Epidermal melanocyte (primary cell): Measurements from ENCODE around the gene ACSL6.

Experiments used
- DNase-seq: peaks from one replicate; pipeline ENCODE4 v3.0.0; 2011; ENCODE audit warnings: low spot score; ENCODE audit not compliant: insufficient read length

Gene ACSL6, protein sequence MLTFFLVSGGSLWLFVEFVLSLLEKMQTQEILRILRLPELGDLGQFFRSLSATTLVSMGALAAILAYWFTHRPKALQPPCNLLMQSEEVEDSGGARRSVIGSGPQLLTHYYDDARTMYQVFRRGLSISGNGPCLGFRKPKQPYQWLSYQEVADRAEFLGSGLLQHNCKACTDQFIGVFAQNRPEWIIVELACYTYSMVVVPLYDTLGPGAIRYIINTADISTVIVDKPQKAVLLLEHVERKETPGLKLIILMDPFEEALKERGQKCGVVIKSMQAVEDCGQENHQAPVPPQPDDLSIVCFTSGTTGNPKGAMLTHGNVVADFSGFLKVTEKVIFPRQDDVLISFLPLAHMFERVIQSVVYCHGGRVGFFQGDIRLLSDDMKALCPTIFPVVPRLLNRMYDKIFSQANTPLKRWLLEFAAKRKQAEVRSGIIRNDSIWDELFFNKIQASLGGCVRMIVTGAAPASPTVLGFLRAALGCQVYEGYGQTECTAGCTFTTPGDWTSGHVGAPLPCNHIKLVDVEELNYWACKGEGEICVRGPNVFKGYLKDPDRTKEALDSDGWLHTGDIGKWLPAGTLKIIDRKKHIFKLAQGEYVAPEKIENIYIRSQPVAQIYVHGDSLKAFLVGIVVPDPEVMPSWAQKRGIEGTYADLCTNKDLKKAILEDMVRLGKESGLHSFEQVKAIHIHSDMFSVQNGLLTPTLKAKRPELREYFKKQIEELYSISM

DNA sequence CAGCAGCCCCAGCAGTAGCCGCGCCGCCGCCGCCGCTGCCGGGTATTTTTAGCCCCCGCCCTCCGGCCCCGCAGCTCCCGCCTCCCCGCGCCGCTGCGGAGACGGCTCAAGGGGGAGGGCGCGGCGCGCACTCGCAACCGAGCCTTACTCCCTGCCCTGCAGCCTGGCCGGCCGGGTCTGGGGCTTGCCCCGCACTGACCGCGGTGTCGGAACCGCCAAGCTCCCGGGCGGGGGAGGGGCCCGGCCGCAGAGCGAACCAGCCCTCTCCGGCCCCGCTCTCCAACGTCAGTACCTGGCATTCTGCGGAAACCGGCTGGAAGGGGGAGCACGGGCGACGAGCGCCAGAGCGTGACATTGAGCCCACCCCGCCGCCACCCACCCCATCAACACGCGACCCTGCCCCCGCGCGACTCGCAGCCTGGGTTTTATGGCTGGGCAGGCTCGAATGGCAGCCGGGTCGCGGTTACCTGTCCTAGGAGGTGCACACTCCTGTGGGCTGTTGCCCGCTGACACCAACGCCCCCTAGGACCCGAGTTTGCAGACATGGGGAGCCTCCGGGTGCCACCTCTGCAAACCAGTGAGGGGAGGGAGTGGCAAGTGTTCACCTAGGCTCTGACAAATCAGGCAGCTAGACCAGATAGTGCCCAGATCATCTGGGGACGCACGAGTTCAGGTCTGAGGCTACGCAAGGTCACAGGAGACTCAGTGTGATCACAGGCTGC, at the start of gene ACSL6:
Gene ACSL6, minus strand, starts transcription at position 37 of the 722 bp plus-strand sequence. CDS start 105 bp downstream, outside the sequence.
- DNase-seq = no peak

DNA sequence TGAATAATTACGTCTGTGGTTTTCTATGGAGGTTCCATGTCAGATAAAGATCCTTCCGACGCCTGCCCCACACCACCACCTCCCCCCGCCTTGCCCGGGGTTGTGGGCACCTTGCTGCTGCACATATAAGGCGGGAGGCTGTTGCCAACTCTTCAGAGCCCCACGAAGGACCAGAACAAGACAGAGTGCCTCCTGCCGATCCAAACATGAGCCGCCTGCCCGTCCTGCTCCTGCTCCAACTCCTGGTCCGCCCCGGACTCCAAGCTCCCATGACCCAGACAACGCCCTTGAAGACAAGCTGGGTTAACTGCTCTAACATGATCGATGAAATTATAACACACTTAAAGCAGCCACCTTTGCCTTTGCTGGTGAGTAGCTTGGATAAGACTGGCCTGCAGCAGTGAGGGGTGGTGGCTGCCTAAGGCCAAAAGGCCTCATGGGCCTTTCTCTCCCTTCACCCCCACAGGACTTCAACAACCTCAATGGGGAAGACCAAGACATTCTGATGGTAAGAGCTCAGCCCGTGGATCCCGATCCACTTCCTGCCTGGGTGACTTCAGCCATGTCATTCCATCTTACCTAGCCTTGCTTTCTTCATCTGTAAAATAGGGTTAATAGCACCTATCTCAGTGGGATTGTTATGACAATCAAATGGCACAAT, 49.2 kb upstream of the ACSL6 start, which contains the start of gene IL3:
Gene IL3, plus strand, starts transcription at position 155 of the 661 bp plus-strand sequence. Its CDS starts 52 bp downstream, at position 207.
- no peak for DNase-seq

DNA sequence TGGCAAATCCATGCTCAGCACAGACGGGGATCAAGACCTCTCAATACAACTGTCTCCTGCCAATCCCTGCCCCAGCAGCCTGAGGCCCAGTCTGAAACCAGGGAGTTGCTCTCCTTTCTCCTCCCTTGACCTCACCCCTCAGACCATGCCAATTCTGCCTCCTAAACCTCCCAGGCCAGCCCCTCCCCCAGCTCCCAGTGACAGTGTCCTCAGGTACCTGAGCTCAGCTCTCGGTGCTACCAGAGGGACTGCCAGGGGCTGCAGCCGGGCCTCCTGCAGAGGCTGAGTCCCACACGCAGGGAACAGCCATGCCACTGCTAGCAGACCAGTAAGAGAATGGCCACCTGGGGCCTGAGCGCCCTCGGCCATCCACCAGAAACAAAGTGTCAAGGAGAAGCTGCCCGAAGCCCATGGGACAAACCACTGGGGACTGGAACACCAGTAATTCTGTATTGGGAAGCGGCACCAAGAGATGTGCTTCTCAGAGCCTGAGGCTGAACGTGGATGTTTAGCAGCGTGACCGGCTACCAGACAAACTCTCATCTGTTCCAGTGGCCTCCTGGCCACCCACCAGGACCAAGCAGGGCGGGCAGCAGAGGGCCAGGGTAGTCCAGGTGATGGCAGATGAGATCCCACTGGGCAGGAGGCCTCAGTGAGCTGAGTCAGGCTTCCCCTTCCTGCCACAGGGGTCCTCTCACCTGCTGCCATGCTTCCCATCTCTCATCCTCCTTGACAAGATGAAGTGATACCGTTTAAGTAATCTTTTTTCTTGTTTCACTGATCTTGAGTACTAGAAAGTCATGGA, 48.4 kb upstream of the ACSL6 start:
- DNase-seq = no peak

DNA sequence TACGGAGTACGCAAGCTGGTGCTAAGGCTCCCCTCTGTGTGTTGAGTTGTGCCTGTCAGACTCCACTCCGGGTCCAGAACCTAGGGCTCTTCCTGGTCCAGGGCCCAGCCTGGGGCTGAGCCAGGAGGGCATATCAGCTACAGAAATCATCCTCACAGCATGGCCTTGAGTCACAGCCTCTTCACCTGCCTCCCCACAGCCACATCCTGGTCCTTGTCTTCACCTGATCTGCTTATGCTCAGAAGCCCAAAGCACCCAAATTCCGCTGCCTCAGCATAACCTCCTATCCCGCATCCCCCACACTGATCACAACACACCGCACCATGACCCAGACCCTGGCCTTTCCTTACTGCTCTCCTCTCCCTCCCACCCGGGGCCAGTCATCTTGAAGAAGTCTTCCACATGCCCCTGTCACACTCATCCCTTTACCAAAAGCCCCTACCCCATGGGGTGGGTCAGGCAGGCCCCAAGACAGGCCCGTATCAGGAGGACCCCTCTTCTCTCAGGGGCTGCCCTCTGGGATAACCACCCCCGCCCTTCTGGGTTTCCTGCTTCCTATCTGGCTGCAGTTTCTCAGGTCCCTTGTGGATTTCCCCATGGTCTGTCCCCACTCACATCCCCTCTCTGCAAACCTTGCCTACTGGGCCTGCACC, 47.7 kb upstream of the ACSL6 start:
- no peak for DNase-seq

DNA sequence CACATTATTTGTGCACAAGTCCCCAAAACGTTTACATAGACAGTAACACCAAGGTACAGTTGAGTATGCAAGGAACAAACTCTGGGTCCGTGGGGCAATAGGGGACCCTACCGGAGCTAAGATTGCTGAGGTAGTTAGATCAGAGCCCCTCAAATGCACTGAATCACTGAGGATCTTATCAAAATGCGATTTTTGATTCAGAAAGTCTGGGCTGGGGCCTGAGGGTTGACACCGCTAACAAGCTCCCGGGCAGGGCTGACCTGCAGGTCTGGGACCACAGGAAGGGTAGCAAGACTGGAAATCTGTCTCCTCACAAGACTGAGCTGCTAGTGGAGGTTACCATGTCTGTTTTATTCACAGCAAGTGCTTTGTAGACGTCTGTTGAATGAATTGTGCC, 47.2 kb upstream of the ACSL6 start:
- no peak for DNase-seq

DNA sequence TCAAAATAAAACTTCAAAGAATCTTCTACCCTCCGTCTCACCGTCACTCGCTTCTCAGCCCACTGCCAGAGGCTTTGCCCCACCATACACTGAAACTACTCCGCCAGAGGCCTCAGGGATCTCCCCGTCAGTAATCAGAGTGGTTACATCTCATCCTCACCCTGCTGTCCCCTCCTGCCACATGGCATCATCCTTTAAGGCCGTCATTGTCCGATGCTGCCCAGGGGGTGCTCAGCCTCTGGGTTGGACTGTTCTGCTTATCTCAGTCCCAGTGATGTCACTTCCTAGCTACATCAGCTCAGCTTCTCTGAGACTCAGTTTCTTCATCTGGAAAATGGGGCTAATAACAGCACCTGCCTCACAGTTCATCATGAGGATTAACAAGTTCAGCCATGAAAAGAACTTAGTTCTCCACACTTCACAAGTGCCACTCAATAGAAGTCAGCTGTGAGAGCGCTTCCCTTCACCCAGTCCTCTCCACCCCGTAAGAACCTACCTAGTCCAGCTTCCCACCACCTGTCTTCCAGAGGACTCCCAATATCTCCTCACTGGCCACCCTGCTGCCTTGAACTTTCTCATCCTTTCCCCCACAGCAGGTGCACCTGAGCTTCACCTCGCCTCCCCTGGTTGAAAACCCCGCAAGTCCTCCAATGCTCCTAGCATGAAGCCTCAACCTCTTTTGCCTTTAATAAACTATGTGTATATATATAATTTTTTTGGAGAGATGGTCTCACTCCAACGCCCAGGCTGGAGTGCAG, 46.2 kb upstream of the ACSL6 start:
- no peak for DNase-seq

DNA sequence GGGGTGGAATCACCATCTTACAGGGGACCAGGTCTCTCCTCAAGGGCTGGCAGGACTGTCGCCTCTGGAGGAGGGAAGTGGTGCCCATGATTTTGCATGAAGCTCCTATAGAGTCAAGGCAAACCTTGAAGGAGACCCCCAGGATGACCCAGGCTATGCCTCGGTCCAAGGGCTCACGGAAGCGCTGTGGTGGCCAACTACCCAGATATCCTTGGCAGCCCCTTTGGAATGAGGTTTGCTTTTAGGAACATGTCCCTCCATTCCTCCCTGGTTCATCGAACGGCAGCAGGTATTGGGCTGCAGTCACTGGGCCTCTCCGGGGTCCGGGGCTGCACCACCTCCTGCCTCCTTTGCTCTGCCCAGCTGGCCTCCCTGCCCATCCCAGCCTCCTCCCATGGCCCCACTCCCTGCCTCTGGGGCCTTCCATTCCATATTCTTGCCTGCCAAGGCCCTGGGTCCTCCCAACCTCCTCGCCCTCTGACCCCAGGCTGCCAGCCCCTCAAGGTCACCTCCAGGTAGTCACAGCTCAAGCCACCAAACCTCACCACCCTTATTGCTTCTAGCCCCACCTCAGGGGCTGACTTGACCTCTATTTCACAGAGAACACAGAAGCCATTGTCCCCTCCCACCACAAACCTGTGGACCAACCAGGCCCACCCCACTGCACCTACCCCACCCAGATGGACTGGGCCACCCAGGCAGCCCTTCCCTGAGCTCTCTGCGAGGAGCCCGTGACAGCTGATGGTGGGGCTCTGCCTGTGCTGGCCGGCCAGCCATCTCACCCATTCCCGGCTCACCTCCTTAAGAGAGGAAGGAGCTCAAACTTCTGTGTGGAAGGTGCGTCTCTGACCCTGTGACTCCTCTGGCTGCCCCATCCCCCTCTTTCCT, 45.4 kb upstream of the ACSL6 start:
- no peak for DNase-seq

DNA sequence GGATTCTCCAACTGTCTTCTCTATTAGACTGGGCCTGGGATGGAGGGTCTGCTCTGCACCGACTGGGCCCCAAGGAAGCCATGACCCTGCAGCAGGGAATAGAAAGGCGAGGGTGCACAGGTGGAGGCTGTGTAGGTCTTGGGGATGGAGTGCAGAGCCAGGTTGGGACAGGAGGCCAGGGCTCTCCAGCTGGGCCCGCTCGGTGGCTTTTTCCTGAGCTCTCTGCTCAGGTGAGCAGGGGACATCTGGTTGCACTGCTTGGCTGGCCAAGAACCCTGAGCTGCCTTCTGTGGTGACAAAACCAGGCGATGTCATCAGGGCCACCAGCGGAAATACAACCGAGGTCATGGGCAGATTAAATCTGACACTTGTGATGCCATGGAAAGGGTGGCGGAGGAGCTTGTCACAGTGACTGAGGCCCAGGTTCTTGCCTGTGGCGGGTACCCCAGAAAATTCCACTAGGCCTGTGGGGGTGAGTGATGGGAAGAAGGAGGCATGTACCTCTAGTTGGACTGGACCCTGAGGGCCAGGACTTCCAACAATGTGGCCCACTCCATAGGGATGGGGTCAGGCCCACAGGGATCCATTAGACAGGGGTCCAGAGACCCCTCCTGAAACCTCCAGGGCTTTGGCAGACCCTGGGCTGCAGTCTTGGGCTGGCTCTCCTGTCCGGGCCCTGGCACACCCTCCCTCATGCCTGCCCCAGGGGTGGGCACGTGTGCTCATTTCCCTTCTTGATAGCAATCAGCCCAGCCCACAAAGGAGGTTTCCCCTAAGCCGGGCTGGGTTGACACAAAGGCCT, 44.6 kb upstream of the ACSL6 start:
- DNase-seq = no peak

DNA sequence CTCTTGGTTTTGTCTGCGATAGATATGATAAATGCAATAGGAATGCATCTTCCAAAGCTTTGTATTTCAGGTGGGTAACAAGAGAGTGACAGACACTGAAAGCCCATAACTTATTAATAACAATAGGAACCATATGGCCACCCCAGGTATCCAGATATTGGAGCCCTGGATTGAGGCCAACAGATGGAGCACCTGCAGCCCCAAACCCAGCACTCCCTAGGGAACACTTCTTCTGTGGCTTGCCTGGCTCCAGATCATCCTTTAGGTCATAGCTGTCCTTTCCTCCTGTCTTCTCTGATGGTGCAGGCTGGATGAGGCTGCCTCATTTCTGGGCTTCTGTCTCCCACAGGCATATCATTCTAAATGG, 44.0 kb upstream of the ACSL6 start:
- DNase-seq = no peak

DNA sequence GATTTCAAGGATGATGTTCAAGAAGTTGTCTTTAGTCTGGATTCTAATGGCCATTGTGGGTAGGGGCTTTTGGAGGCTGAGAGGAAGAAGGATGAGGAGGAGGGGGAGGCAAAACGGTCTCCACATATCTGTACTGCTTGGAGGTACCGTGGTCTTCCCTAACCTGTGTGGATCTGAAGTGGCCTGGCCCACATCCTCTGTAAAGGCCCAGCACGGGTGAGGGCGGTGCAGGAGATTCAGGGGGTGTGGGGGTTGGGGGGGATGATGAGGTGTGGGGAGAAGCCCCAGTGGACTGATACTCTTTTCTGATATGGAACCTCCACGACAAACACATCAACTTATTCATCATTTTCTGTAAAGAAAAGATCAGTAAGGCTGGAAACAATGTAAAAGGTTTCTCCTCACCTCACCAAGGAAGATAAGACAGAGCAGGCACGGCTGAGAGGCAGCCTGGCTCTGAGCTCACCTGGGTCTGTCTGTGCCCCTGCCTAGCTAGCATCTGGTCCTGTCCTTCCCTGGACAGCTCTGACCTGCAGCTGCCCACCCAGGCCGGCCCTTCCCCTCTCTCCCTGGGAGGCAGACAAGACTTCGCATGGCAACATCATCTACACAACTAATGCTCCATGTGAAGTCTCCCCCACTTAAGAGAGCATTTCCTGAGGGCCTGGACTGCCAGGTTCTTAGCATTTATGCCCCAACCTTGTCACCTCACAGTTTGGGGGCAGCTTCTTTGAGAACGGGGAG, 43.4 kb upstream of the ACSL6 start:
- no peak for DNase-seq

DNA sequence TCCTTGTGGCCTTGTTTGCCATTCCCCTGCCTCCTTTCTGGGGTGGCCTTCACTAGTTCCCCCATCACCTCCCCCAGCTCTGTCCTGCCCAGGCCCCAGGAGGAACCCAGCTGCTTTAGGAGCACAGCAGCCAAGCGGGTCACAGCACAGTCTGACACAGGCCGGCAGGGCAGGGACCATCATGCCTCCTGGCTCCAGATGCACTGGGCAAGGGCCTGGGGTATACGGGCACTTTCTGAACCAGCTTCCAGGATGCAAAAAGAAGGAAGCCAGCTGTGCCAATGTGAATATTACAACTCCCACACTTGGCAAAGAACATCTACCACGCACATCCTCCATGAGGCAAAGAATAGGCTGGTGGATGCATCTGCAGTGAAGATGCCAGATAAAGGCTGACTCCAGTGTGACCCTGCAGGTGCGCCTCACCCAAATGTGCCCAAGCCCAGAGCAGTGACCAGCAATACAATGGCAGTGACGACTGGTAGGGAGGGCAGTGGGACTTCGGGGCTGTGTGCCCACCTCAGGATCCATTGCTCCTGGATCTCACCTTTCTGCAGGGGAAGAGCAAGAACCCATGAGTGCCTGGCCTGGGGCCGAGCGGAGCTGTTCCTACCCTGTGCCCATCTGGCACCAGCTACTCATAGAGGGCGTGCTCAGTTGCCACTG, 42.7 kb upstream of the ACSL6 start:
- no peak for DNase-seq

DNA sequence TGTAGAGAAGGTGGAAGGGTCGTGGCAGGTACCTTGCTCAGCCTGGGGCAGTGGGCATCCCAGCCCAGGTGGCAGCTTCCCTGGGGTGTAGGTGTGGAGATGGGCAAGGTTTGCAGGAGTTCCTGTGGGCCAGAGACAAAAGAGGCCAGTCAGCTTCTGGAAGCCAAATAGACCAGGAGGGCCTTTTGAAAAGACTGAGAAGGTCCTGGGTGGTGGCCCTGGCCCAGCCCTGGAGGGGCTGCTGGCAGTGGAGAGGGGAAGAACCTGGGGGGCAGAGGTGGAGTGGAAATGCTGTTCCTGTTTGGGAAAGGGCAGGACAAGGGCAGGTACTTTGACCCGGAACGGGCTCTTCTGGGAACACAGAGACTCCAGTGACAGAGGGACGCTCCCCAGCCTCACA, 42.0 kb upstream of the ACSL6 start:
- DNase-seq = no peak

DNA sequence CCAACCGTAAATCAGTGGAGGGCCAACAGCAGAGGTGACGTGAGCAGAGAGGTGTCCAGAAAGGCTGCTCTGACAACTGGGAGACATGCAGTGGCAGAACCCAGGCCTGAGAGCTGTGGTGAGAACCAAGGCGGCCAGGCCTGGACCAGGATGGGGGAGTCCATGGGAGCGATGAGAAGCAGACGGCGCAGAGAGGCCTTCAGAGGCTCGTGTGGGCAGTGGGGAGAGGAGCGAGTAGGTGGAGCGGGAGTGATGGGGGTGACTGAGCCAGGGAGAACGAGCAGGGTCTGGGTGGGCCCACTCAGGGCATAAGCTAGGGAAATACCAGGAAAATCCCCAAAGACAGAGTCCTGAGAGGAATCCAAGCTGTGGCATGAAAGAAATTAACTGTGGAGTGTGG, 41.1 kb upstream of the ACSL6 start:
- DNase-seq = no peak

DNA sequence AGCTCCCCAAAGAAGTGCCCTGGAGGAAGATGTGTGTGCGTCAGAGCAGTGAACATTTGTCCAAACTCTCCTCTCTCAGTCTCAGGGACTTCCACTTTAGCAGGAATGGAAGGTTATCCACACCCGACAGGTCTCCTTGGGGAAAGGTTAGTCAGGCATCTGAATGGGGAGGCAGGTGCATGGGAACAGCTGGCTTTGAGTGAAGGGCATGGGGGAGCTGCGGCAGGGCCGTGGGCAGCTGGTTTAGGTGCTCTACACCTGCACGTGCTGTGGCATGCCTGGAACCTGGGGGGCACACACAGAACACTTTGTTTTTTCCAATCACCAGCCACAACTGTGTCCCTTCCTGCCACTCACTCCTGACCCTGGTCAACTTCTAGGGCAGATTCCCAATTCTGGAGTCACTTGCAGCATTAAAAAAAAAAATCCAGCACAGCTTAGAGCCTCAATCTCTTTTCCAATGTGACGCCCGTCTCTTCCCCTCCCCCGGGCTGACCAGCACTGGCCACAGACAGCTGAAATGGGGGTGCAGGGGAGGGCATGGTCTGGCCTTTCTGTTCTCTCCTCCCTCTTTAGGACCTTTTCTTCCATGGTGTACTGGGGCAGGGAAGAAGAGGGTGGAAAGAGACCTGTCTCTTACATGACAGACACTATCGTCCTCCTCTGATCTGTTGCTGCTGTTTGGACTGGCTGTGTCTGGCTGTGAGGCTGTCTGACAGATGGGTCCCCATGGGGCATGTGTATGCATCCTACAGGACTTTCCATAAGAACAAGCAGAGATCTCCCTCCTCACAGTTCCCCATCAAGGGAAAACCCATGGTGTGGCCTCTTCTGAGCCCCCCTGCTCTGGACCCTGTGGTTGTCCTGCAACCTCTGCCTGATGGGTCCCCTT, 39.4 kb upstream of the ACSL6 start:
- no peak for DNase-seq

DNA sequence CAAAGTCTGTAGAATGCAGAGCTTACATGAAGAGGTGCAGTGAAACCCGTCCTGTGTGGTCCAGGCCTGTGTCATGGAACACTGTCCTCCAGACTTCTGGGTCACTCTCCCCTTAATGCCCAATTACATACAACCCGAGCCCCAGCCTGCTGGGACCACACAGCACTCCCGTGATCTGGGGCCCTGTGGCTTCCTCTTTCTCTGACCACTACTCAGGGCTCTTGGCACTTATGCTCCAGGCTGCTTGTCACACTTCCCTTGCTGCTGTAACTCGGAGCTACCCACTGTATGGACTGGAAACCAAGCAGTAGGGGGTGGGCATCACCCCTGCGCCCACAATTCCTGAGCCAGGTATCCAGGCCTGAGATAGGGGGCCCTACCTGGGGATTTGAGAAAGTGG, 38.7 kb upstream of the ACSL6 start:
- DNase-seq = no peak
